Endothelial cell of umbilical vein (primary cell): ENCODE results near the gene POLR3GL. TPM values are rescaled to one million over a fixed set of nuclear protein-coding genes. Genes with fewer than 3 reads are reported as not detected.

Source experiments
- BruUV-seq: library from RNA; stranded (reverse); fragments of 400-500 nt; replicated peaks from 2 replicates; lab custom pipeline; 2021; lab: Mats Ljungman, UMichigan
- CTCF ChIA-PET: fragments of 300-600, 350-600 bp; sonication (Branson Sonifier 250); formaldehyde crosslinking; loops from one replicate; lab custom pipeline; 2021; ENCODE audit warnings: antibody characterized with exemption, inconsistent platforms; lab: Charles Lee
- POLR2A ChIA-PET: fragments of 300-600, 350-600 bp; sonication (Branson Sonifier 250); formaldehyde crosslinking; loops from one replicate; lab custom pipeline; 2021; ENCODE audit warnings: antibody characterized with exemption, inconsistent platforms; lab: Charles Lee
- DNase-seq: peaks from one replicate; pipeline ENCODE4 v3.0.0-alpha.2; 2011; ENCODE audit warnings: low read depth, low spot score
- FAIRE-seq: peaks from 2 replicates; lab custom pipeline; 2011; peaks lifted over from hg19 to GRCh38; lab: Jason Lieb, UNC
- H2AFZ ChIP-seq: 2 replicates; pipeline ENCODE4 v1.6.0; 2012; ENCODE audit warnings: low read depth, low read length, control low read depth, inconsistent platforms
- H3K27ac ChIP-seq: 2 replicates; pipeline ENCODE4 v1.5.1; 2011; ENCODE audit warnings: low read depth, mild to moderate bottlenecking, control low read depth, low read length, moderate library complexity; ENCODE audit not compliant: insufficient read depth
- H3K27me3 ChIP-seq, 2 experiments: 2 replicates each; pipeline versions ENCODE4 v1.6.0 to v1.6.1; 2011; ENCODE audit warnings: low read length in 2 of 2, mixed read lengths in 1 of 2; ENCODE audit not compliant: control insufficient read depth in 2 of 2, insufficient read depth in 2 of 2
- H3K36me3 ChIP-seq, 2 experiments: 2 replicates in 1 of 2; 3 replicates in 1 of 2; pipeline ENCODE4 v1.5.1; 2011; ENCODE audit warnings: low read length in 2 of 2, mild to moderate bottlenecking in 1 of 2, moderate library complexity in 1 of 2; ENCODE audit not compliant: control insufficient read depth in 2 of 2, insufficient read depth in 2 of 2; ENCODE audit errors: extremely low read depth in 1 of 2
- H3K4me1 ChIP-seq: 3 replicates; pipeline ENCODE4 v1.5.1; 2011; ENCODE audit warnings: mild to moderate bottlenecking, low read length; ENCODE audit not compliant: control insufficient read depth, insufficient read depth; ENCODE audit errors: extremely low read depth
- H3K4me2 ChIP-seq: 2 replicates; pipeline ENCODE4 v1.6.1; 2011; ENCODE audit warnings: low read length, control low read depth, mixed read lengths; ENCODE audit not compliant: insufficient read depth
- H3K4me3 ChIP-seq, 3 experiments: fragments of 200-600 bp in 1 of 3; sonication (generic), shearing (Covaris generic) in 1 of 3; replicated peaks in 1 of 3; 2 replicates each; pipeline ENCODE4 v1.5.1; 2011 to 2016; ENCODE audit warnings: control low read depth in 3 of 3, low read length in 3 of 3, mild to moderate bottlenecking in 2 of 3, inconsistent platforms in 1 of 3, low read depth in 1 of 3, moderate library complexity in 1 of 3; ENCODE audit not compliant: insufficient read depth in 1 of 3
- H3K79me2 ChIP-seq: 2 replicates; pipeline ENCODE4 v1.6.0; 2012; ENCODE audit warnings: low read length, inconsistent platforms; ENCODE audit not compliant: control insufficient read depth, insufficient read depth
- H3K9ac ChIP-seq: replicated peaks from 2 replicates; pipeline ENCODE3; 2011; ENCODE audit warnings: low read length, control low read depth; ENCODE audit not compliant: insufficient read depth; ENCODE audit errors: extremely low read depth
- H3K9me1 ChIP-seq: replicated peaks from 3 replicates; pipeline ENCODE4 v1.6.0; 2011; ENCODE audit warnings: mild to moderate bottlenecking, low read length; ENCODE audit not compliant: control insufficient read depth, insufficient read depth; ENCODE audit errors: extremely low read depth
- H3K9me3 ChIP-seq: replicated peaks from 2 replicates; pipeline ENCODE4 v1.5.1; 2012; ENCODE audit warnings: low read length, inconsistent platforms; ENCODE audit not compliant: control insufficient read depth, insufficient read depth
- H4K20me1 ChIP-seq: replicated peaks from 2 replicates; pipeline ENCODE3; 2011; ENCODE audit warnings: mild to moderate bottlenecking, low read length; ENCODE audit not compliant: control insufficient read depth, insufficient read depth; ENCODE audit errors: extremely low read depth
- EZH2 ChIP-seq: IDR thresholded peaks from 2 replicates; pipeline ENCODE4 v1.6.1; 2012; ENCODE audit warnings: borderline replicate concordance, low read depth, mild to moderate bottlenecking, moderate library complexity, low read length, inconsistent platforms; ENCODE audit not compliant: severe bottlenecking
- FOS ChIP-seq: IDR thresholded peaks from 2 replicates; pipeline ENCODE4 v1.6.1; 2011; ENCODE audit warnings: mild to moderate bottlenecking, low read length, moderate library complexity, borderline replicate concordance; ENCODE audit not compliant: insufficient read depth
- GATA2 ChIP-seq: IDR thresholded peaks from 2 replicates; pipeline ENCODE4 v1.7.0; 2011; ENCODE audit warnings: low read depth, mild to moderate bottlenecking, moderate library complexity, mixed read lengths, low read length; ENCODE audit not compliant: insufficient read length, insufficient read depth
- JUN ChIP-seq: IDR thresholded peaks from 2 replicates; pipeline ENCODE4 v1.6.1; 2011; ENCODE audit warnings: borderline replicate concordance, low read depth; ENCODE audit not compliant: insufficient read length, insufficient read depth
- MYC ChIP-seq: IDR thresholded peaks from one replicate; pipeline ENCODE4 v1.6.1; 2011; ENCODE audit warnings: mild to moderate bottlenecking, low read depth, low read length
- POLR2A ChIP-seq: IDR thresholded peaks from 2 replicates; pipeline ENCODE4 v1.6.1; 2012; ENCODE audit warnings: low read depth, mild to moderate bottlenecking, control low read depth, low read length
- POLR2AphosphoS5 ChIP-seq: IDR thresholded peaks from 2 replicates; pipeline ENCODE4 v1.6.1; 2012; ENCODE audit warnings: low read depth, mild to moderate bottlenecking, control low read depth, low read length, moderate library complexity; ENCODE audit not compliant: insufficient read depth
- dilution Hi-C: fragments of 300-500 bp; cut with MboI; formaldehyde crosslinking; loops from one replicate; pipeline ENCODE4 v1.15.0; 2019; ENCODE audit warnings: low sequenced_read_pairs; ENCODE audit not compliant: extremely low pct_ligation_motif_present
- intact Hi-C: fragments of 100-400 bp; cut with micrococcal nuclease; formaldehyde crosslinking; loops from one replicate; pipeline ENCODE4 v1.10.0; 2022
- polyA plus RNA-seq, 4 experiments: library from polyadenylated mRNA; depleted of rRNA in 3 of 4; stranded (reverse) in 3 of 4; unstranded in 1 of 4; fragments of >200 nt; gene quantifications; 2 replicates each; pipeline versions ENCODE4 v1.2.1 to v1.2.3, GENCODE V29; 2011 to 2012; ENCODE audit warnings: missing spikeins in 1 of 4
- total RNA-seq: library from RNA; stranded (reverse); gene quantifications from 2 replicates; pipeline ENCODE4 v1.2.3, GENCODE V29; 2021
- TF ChIP-seq, protein P1 (sequence below): IDR thresholded peaks from 2 replicates; pipeline ENCODE4 v1.6.1; 2011; ENCODE audit not compliant: insufficient read depth, insufficient read length
- TF ChIP-seq, protein P2 (sequence below), 2 donors: IDR thresholded peaks; 1 replicate in 1 of 2; 2 replicates in 1 of 2; pipeline ENCODE4 v1.5.1; 2011; ENCODE audit warnings: low read length in 2 of 2, mild to moderate bottlenecking in 2 of 2, moderate library complexity in 2 of 2, control low read depth in 1 of 2, inconsistent platforms in 1 of 2, low read depth in 1 of 2; ENCODE audit not compliant: insufficient read depth in 1 of 2; ENCODE audit errors: extremely low read depth in 1 of 2

Gene POLR3GL
- total and polyA plus RNA-seq, 2 donors (not counting 3 experiments of a cell fraction or from before 2014, with no cell fraction given): 12.4 to 15.3 TPM

DNA sequence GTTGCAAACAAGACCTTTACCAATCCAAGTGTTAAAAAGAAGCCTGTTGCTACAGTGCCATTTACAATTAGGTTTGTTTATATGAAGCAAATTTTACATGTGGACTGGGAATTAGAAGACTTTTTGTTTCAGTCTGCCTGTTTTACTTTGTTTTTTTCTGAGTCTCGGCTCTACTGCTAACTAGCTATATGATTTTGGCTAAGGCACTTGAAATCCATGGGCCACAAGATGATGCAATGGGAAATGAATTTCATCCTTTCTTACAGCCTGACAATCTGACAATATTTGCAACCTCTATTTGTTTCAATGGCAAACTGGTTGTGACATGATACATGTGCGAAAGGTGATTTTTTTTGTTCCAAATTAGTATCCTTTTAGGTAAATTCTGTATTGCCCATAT lies 42.2 kb upstream of the POLR3GL start:
- H3K9me1 ChIP-seq: no peaks in the 10 kb centered on the region
- TF ChIP-seq, protein P1, sequence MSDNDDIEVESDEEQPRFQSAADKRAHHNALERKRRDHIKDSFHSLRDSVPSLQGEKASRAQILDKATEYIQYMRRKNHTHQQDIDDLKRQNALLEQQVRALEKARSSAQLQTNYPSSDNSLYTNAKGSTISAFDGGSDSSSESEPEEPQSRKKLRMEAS: no peak
- no peak for TF ChIP-seq POLR2A
- TF ChIP-seq, protein P2, sequence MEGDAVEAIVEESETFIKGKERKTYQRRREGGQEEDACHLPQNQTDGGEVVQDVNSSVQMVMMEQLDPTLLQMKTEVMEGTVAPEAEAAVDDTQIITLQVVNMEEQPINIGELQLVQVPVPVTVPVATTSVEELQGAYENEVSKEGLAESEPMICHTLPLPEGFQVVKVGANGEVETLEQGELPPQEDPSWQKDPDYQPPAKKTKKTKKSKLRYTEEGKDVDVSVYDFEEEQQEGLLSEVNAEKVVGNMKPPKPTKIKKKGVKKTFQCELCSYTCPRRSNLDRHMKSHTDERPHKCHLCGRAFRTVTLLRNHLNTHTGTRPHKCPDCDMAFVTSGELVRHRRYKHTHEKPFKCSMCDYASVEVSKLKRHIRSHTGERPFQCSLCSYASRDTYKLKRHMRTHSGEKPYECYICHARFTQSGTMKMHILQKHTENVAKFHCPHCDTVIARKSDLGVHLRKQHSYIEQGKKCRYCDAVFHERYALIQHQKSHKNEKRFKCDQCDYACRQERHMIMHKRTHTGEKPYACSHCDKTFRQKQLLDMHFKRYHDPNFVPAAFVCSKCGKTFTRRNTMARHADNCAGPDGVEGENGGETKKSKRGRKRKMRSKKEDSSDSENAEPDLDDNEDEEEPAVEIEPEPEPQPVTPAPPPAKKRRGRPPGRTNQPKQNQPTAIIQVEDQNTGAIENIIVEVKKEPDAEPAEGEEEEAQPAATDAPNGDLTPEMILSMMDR (IDR thresholded peaks at IDR 0.05; ENCODE audit: extremely low read depth in 1 of 2, insufficient read depth in 1 of 2, low read depth in 1 of 2, low read length in 2 of 2): no peak
- no peak for TF ChIP-seq GATA2
- TF ChIP-seq JUN: no peak
- no peak for TF ChIP-seq MYC
- TF ChIP-seq POLR2AphosphoS5: no peak
- TF ChIP-seq FOS: no peak
- no peak for TF ChIP-seq EZH2
- peaks cover 3 to 6% of the 10 kb centered on the region in 2 experiments for H3K36me3 ChIP-seq
- no peaks in the 10 kb centered on the region for H3K9me3 ChIP-seq
- no peak overlapping the region for H3K9ac ChIP-seq
- H3K27ac ChIP-seq: no peak overlapping the region
- dilution Hi-C loops (no loop called here), intact Hi-C loops (no loop called here)
- peaks cover 23% of the 10 kb centered on the region for H3K4me1 ChIP-seq
- H3K4me2 ChIP-seq: no peak overlapping the region
- CTCF ChIA-PET: interaction anchor here (1.3 to 1.5 kb wide), 2 partner anchors 30 to 55 kb away, joined by 3 to 8 read pairs; no protein-coding TSS in a partner anchor
- peaks cover 20% of the 10 kb centered on the region for H3K79me2 ChIP-seq
- BruUV-seq: no TSS peak
- no peaks in the 10 kb centered on the region for H3K27me3 ChIP-seq
- H2AFZ ChIP-seq: no peak overlapping the region
- H3K4me3 ChIP-seq: no peak overlapping the region
- DNase-seq (no peak), FAIRE-seq (no peak)
- H4K20me1 ChIP-seq: no peaks in the 10 kb centered on the region
- POLR2A ChIA-PET: no interaction called here
